Chondrocyte (in vitro differentiated cells): ENCODE measurements around the gene ATL2. TPM values are rescaled to one million over a fixed set of nuclear protein-coding genes. Genes with fewer than 3 reads are reported as not detected.

Source experiments
- DNase-seq: peaks from one replicate; pipeline ENCODE4 v3.0.0; 2021; ENCODE audit warnings: mixed read lengths, low spot score
- H3K27ac Mint-ChIP-seq: one replicate; pipeline ENCODE4 v1.8.0; 2021; ENCODE audit warnings: mild to moderate bottlenecking, moderate library complexity, mixed read lengths; ENCODE audit not compliant: unreplicated experiment
- H3K27me3 Mint-ChIP-seq: 2 replicates; pipeline ENCODE4 v1.8.0; 2021; ENCODE audit warnings: low read depth, mixed read lengths
- H3K36me3 Mint-ChIP-seq: 2 replicates; pipeline ENCODE4 v1.8.0; 2021; ENCODE audit warnings: low read depth, mixed read lengths
- H3K4me1 Mint-ChIP-seq: 2 replicates; pipeline ENCODE4 v1.8.0; 2021; ENCODE audit warnings: low read depth, mild to moderate bottlenecking, mixed read lengths
- H3K4me3 Mint-ChIP-seq: one replicate; pipeline ENCODE4 v1.8.0; 2021; ENCODE audit warnings: mild to moderate bottlenecking, moderate library complexity, mixed read lengths; ENCODE audit not compliant: unreplicated experiment
- H3K9me3 Mint-ChIP-seq: 2 replicates; pipeline ENCODE4 v1.8.0; 2021; ENCODE audit warnings: low read depth, mixed read lengths
- total RNA-seq: library from RNA; stranded (reverse); gene quantifications from 3 replicates; pipeline ENCODE4 v1.2.1, GENCODE V29; 2021
- TF ChIP-seq, protein P1 (sequence below): fragments of 200-600 bp; sonication (generic); IDR thresholded peaks from 2 replicates; pipeline ENCODE4 v1.5.0; 2021; ENCODE audit warnings: antibody characterized with exemption, mild to moderate bottlenecking, moderate library complexity

Gene ATL2
- total RNA-seq, 1 donor from 2014 or later = 34.1 TPM

DNA sequence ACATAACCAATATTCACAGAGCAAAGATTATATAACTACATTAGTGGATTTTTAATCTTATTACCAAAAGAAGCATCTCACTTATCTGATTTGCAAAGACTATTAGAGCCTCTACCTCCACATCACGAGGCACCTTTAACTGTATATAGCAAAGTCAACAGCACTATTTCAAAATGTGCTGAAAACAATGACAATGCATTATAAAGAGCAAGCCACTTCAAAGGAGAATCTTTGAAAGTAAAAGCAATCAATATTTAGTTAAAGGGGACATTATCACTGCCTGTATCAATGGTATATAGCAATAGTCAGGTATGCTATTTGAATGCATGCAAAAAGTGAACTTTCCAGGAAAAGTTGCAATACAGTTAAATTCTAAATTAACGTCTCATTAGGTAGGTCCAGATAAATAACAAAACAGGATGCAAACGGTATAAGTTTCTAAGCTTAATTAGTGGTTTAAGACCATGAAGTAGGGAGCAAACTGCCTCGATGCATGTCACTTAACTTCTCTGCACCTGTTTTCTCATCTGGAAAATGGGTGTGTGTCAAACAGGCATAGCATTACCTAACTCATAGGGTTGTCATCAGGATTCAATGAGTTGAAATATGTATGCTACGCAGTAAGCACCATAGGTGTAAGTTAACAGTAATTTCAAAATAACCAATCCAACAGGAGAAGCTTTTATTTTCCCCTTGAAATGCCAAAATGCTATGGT is 31.6 kb downstream of the ATL2 start:
- H3K36me3 Mint-ChIP-seq = peaks cover 15% of the 10 kb centered on the region
- no peak overlapping the region for H3K4me3 Mint-ChIP-seq
- H3K9me3 Mint-ChIP-seq = peaks cover 4% of the 10 kb centered on the region
- no peaks in the 10 kb centered on the region for H3K27me3 Mint-ChIP-seq
- TF ChIP-seq, protein P1, sequence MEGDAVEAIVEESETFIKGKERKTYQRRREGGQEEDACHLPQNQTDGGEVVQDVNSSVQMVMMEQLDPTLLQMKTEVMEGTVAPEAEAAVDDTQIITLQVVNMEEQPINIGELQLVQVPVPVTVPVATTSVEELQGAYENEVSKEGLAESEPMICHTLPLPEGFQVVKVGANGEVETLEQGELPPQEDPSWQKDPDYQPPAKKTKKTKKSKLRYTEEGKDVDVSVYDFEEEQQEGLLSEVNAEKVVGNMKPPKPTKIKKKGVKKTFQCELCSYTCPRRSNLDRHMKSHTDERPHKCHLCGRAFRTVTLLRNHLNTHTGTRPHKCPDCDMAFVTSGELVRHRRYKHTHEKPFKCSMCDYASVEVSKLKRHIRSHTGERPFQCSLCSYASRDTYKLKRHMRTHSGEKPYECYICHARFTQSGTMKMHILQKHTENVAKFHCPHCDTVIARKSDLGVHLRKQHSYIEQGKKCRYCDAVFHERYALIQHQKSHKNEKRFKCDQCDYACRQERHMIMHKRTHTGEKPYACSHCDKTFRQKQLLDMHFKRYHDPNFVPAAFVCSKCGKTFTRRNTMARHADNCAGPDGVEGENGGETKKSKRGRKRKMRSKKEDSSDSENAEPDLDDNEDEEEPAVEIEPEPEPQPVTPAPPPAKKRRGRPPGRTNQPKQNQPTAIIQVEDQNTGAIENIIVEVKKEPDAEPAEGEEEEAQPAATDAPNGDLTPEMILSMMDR = no peak
- no peak overlapping the region for H3K27ac Mint-ChIP-seq
- no peaks in the 10 kb centered on the region for H3K4me1 Mint-ChIP-seq
- no peak for DNase-seq

DNA sequence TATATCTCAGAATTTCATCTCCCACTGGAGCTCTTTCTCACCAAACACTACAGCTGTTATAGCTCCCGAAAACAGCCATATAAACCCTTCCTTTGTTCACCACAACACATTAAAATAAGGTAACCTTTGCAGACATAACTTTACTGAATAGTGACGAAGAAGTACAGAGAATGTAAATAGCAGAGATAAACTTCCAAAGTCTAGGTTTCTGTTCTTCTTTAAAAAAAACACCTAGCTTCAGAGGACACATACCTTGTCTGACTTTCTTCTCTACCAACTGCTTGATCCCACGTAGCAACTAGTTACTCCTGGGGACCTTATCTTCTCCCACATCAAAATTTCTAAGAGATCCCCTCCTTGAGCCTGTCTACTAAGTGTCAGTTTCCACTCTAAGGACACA is 32.3 kb downstream of the ATL2 start:
- peaks cover 15% of the 10 kb centered on the region for H3K36me3 Mint-ChIP-seq
- no peak overlapping the region for H3K27ac Mint-ChIP-seq
- no peaks in the 10 kb centered on the region for H3K27me3 Mint-ChIP-seq
- H3K4me3 Mint-ChIP-seq = no peak overlapping the region
- H3K4me1 Mint-ChIP-seq = no peaks in the 10 kb centered on the region
- DNase-seq = no peak
- TF ChIP-seq, protein P1 = no peak
- peaks cover 4% of the 10 kb centered on the region for H3K9me3 Mint-ChIP-seq

DNA sequence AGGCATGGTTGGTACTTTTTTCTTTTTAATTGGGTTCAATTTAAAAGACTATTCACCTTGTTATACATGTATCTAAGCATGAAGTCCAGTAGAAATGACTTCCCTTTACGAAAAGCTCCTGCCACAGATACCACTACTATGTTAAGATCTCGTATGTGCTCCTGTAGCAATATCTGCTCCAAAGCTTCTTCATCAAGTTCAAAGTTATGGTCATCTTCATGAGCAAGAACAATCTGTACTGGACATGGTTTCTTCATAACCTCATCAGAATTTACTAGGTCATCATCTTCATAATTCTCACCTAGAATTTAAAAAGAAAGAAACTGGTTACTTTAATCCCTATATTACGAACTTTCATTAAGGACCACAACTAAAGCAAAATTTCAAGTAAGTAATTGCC is 33.9 kb downstream of the ATL2 start:
- Mint-ChIP-seq H3K36me3 (peaks cover 18% of the 10 kb centered on the region), H3K27ac (no peak overlapping the region), H3K4me1 (no peaks in the 10 kb centered on the region), H3K9me3 (peaks cover 4% of the 10 kb centered on the region), H3K27me3 (no peaks in the 10 kb centered on the region), H3K4me3 (no peak overlapping the region)
- TF ChIP-seq, protein P1 = no peak
- DNase-seq = no peak

DNA sequence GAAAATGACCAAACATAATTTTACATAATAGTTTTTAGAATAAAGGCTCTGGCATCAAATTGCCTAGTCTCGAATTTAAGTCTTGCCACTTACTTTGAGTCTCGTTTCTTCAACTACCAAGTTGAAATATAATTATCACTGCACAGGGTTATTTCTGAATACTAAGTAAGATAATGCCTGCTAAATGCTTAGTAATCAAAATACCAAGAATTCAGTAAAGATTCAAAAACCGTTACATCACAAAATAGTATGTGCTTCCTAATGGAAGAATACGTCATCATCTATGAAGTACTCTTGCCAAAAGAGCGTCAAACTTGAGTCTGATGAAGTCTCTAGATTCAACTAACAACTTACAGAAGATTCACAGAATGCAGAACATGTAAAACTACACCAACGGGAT is 40.5 kb downstream of the ATL2 start:
- Mint-ChIP-seq H3K27ac (no peak overlapping the region), H3K4me1 (no peaks in the 10 kb centered on the region), H3K27me3 (no peaks in the 10 kb centered on the region), H3K36me3 (peaks cover 12% of the 10 kb centered on the region), H3K4me3 (no peak overlapping the region), H3K9me3 (no peaks in the 10 kb centered on the region)
- DNase-seq = no peak
- TF ChIP-seq, protein P1 = no peak

DNA sequence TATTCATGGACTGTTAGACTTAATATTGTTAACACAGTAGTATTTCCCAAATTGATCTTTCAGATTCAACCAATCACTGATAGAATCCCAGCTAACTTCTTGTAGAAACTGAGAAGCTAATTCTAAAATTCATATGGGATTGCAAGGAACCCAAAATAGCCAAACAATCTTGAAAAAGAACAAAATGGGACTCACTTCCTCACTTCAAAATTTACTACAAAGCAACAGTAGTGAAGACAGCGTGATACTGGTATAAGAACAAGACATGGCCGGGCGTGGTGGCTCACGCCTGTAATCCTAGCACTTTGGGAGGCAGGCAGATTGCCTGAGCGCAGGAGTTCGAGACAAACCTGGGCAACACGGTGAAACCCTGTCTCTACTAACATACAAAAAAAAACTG is 46.3 kb downstream of the ATL2 start:
- no peaks in the 10 kb centered on the region for H3K27me3 Mint-ChIP-seq
- TF ChIP-seq, protein P1 = no peak
- H3K27ac Mint-ChIP-seq = no peak overlapping the region
- no peak for DNase-seq
- H3K36me3 Mint-ChIP-seq = peaks cover 11% of the 10 kb centered on the region
- peaks cover 15% of the 10 kb centered on the region for H3K9me3 Mint-ChIP-seq
- H3K4me1 Mint-ChIP-seq = peaks cover 5% of the 10 kb centered on the region
- H3K4me3 Mint-ChIP-seq = no peak overlapping the region
